ENCODE results near the gene ANKRD52.

DNA sequence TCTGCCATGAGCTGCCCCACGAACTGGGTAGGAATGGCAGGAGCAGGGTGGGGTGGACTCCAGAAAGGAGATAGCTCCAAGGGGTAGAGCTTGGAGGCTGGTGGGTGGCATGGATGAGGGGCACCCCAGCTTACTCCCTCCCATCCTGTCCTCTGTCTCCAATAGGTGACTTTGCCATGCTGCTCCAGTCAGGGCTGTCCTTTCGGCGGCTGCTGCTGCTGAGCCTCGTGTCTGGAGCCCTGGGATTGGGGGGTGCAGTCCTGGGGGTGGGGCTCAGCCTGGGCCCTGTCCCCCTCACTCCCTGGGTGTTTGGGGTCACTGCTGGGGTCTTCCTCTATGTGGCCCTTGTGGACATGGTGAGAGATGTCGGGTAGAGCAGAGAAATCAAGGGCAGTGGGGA lies 21.2 kb downstream of the ANKRD52 start:
- TF ChIP-seq, protein P1, sequence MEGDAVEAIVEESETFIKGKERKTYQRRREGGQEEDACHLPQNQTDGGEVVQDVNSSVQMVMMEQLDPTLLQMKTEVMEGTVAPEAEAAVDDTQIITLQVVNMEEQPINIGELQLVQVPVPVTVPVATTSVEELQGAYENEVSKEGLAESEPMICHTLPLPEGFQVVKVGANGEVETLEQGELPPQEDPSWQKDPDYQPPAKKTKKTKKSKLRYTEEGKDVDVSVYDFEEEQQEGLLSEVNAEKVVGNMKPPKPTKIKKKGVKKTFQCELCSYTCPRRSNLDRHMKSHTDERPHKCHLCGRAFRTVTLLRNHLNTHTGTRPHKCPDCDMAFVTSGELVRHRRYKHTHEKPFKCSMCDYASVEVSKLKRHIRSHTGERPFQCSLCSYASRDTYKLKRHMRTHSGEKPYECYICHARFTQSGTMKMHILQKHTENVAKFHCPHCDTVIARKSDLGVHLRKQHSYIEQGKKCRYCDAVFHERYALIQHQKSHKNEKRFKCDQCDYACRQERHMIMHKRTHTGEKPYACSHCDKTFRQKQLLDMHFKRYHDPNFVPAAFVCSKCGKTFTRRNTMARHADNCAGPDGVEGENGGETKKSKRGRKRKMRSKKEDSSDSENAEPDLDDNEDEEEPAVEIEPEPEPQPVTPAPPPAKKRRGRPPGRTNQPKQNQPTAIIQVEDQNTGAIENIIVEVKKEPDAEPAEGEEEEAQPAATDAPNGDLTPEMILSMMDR (optimal IDR thresholded peaks at IDR 0.05 in 1 of 3, IDR thresholded peaks at IDR 0.05 in 1 of 3, conservative IDR thresholded peaks at IDR 0.05 in 1 of 3; ENCODE audit: extremely low read depth in 1 of 3, insufficient read depth in 2 of 3, low read length in 3 of 3), result no peak
- no peak for TF ChIP-seq EZH2 (IDR thresholded peaks at IDR 0.05; ENCODE audit: low read length)
